IMR-90 (cell line): ENCODE results near the gene PTPRS. TPM values are rescaled to one million over a fixed set of nuclear protein-coding genes. Genes with fewer than 3 reads are reported as not detected.

ENCODE experiments used
- ATAC-seq: fragments of 200-7000 bp; cut with Tn5 transposase; 2 replicates; pipeline ENCODE4 v1.9.1; 2020; ENCODE audit warnings: low read depth, mild to moderate bottlenecking, moderate library complexity
- BruUV-seq: library from RNA; stranded (reverse); fragments of 400-500 nt; replicated peaks from 2 replicates; lab custom pipeline; 2021; lab: Mats Ljungman, UMichigan
- CTCF ChIA-PET: fragments of 300-600 bp; formaldehyde crosslinking; extraction: SDS; loops from one replicate; lab custom pipeline; 2021; ENCODE audit warnings: antibody characterized with exemption; lab: Yijun Ruan, JAX
- POLR2A ChIA-PET: fragments of 300-600 bp; sonication (Branson Sonifier 250); formaldehyde crosslinking; loops from one replicate; lab custom pipeline; 2022; ENCODE audit warnings: antibody characterized with exemption; ENCODE audit not compliant: unreplicated experiment; lab: Charles Lee
- DNase-seq: peaks from one replicate; pipeline ENCODE4 v3.0.0; 2013
- H2AFZ ChIP-seq: replicated peaks from 2 replicates; pipeline ENCODE3; 2013; ENCODE audit warnings: low read length, mild to moderate bottlenecking; ENCODE audit not compliant: poor library complexity
- H2AK5ac ChIP-seq: 2 replicates; pipeline ENCODE4 v1.6.1; 2013; ENCODE audit warnings: low read depth, low read length, inconsistent platforms
- H2AK9ac ChIP-seq: replicated peaks from 2 replicates; pipeline ENCODE3; 2013; ENCODE audit warnings: mild to moderate bottlenecking, low read depth, low read length, moderate library complexity; ENCODE audit not compliant: poor library complexity
- H2BK120ac ChIP-seq: 2 replicates; pipeline ENCODE4 v1.6.1; 2013; ENCODE audit warnings: low read depth, low read length, inconsistent platforms
- H2BK15ac ChIP-seq: 3 replicates; pipeline ENCODE4 v1.6.1; 2013; ENCODE audit warnings: low read depth, low read length, inconsistent platforms
- H2BK20ac ChIP-seq: 2 replicates; pipeline ENCODE4 v1.6.1; 2013; ENCODE audit warnings: low read depth, mild to moderate bottlenecking, inconsistent platforms, low read length, moderate library complexity
- H2BK5ac ChIP-seq: 2 replicates; pipeline ENCODE4 v1.6.1; 2013; ENCODE audit warnings: mild to moderate bottlenecking, low read depth, low read length, inconsistent platforms; ENCODE audit not compliant: poor library complexity, severe bottlenecking
- H3K14ac ChIP-seq: replicated peaks from 2 replicates; pipeline ENCODE4 v1.6.1; 2013; ENCODE audit warnings: low read depth, low read length, inconsistent platforms
- H3K18ac ChIP-seq: 2 replicates; pipeline ENCODE4 v1.6.1; 2013; ENCODE audit warnings: low read depth, low read length, control low read depth
- H3K23ac ChIP-seq: 2 replicates; pipeline ENCODE4 v1.6.1; 2013; ENCODE audit warnings: low read depth, low read length, inconsistent platforms
- H3K27ac ChIP-seq: 2 replicates; pipeline ENCODE4 v1.5.1; 2013; ENCODE audit warnings: mild to moderate bottlenecking, control low read depth, low read length; ENCODE audit not compliant: insufficient read depth
- H3K27me3 ChIP-seq: 2 replicates; pipeline ENCODE4 v1.6.1; 2013; ENCODE audit warnings: low read length; ENCODE audit not compliant: control insufficient read depth, insufficient read depth
- H3K36me3 ChIP-seq: 2 replicates; pipeline ENCODE4 v1.6.1; 2013; ENCODE audit warnings: low read length, mixed read lengths; ENCODE audit not compliant: control insufficient read depth, insufficient read depth
- H3K4ac ChIP-seq: 2 replicates; pipeline ENCODE4 v1.6.1; 2013; ENCODE audit warnings: low read depth, low read length, inconsistent platforms
- H3K4me1 ChIP-seq: 2 replicates; pipeline ENCODE4 v1.6.1; 2013; ENCODE audit warnings: low read length, mixed read lengths; ENCODE audit not compliant: control insufficient read depth, insufficient read depth
- H3K4me2 ChIP-seq: 2 replicates; pipeline ENCODE4 v1.6.1; 2013; ENCODE audit warnings: low read depth, mild to moderate bottlenecking, control low read depth, low read length, moderate library complexity
- H3K4me3 ChIP-seq: 2 replicates; pipeline ENCODE4 v1.5.1; 2013; ENCODE audit warnings: low read depth, mild to moderate bottlenecking, control low read depth, low read length, moderate library complexity; ENCODE audit not compliant: insufficient read depth
- H3K56ac ChIP-seq: 2 replicates; pipeline ENCODE4 v1.6.1; 2013; ENCODE audit warnings: low read length, inconsistent platforms; ENCODE audit not compliant: insufficient read depth; ENCODE audit errors: extremely low read depth
- H3K79me1 ChIP-seq, 2 experiments: 2 replicates each; pipeline ENCODE4 v1.6.1; 2013; ENCODE audit warnings: low read length in 2 of 2, inconsistent platforms in 1 of 2, low read depth in 1 of 2
- H3K9ac ChIP-seq: 2 replicates; pipeline ENCODE4 v1.6.1; 2013; ENCODE audit warnings: low read depth, low read length, control low read depth
- H3K9me1 ChIP-seq: 2 replicates; pipeline ENCODE4 v1.6.1; 2013; ENCODE audit warnings: low read length, inconsistent platforms; ENCODE audit not compliant: insufficient read depth
- H3K9me3 ChIP-seq: 2 replicates; pipeline ENCODE4 v1.6.1; 2013; ENCODE audit warnings: low read length; ENCODE audit not compliant: control insufficient read depth, insufficient read depth
- H4K20me1 ChIP-seq: 2 replicates; pipeline ENCODE4 v1.6.1; 2013; ENCODE audit warnings: low read length, inconsistent platforms; ENCODE audit not compliant: insufficient read depth
- H4K5ac ChIP-seq: 2 replicates; pipeline ENCODE4 v1.6.1; 2013; ENCODE audit warnings: mild to moderate bottlenecking, low read depth, low read length, control low read depth
- H4K8ac ChIP-seq, 2 experiments: 2 replicates each; pipeline ENCODE4 v1.6.1; 2013; ENCODE audit warnings: low read depth in 2 of 2, low read length in 2 of 2, control low read depth in 1 of 2, inconsistent platforms in 1 of 2
- H4K91ac ChIP-seq: 2 replicates; pipeline ENCODE4 v1.6.1; 2013; ENCODE audit warnings: low read depth, low read length, inconsistent platforms; ENCODE audit not compliant: insufficient read depth
- CEBPB ChIP-seq: IDR thresholded peaks from 2 replicates; pipeline ENCODE4 v1.6.1; 2012; ENCODE audit warnings: low read depth, low read length, improper control_type of control experiment
- CHD1 ChIP-seq: IDR thresholded peaks from 2 replicates; pipeline ENCODE4 v1.6.1; 2012; ENCODE audit warnings: low read depth, low read length, improper control_type of control experiment
- FOS ChIP-seq: fragments of 150-350 bp; IDR thresholded peaks from 2 replicates; pipeline ENCODE4 v1.6.1; 2016; ENCODE audit warnings: low read depth, low read length
- MAFK ChIP-seq: IDR thresholded peaks from 2 replicates; pipeline ENCODE4 v1.6.1; 2012; ENCODE audit warnings: low read depth, low read length, improper control_type of control experiment
- MAZ ChIP-seq: IDR thresholded peaks from 2 replicates; pipeline ENCODE4 v1.6.1; 2012; ENCODE audit warnings: low read depth, mild to moderate bottlenecking, low read length, improper control_type of control experiment, moderate library complexity, borderline replicate concordance
- MXI1 ChIP-seq: IDR thresholded peaks from 2 replicates; pipeline ENCODE4 v1.6.1; 2012; ENCODE audit warnings: low read depth, mild to moderate bottlenecking, low read length, moderate library complexity, borderline replicate concordance
- NFE2L2 ChIP-seq: fragments of 150-350 bp; IDR thresholded peaks from 2 replicates; pipeline ENCODE4 v1.6.1; 2016; ENCODE audit warnings: low read depth, mild to moderate bottlenecking, low read length
- POLR2A ChIP-seq: IDR thresholded peaks from 2 replicates; pipeline ENCODE4 v1.6.1; 2012; ENCODE audit warnings: mild to moderate bottlenecking, low read depth, low read length
- RAD21 ChIP-seq: IDR thresholded peaks from 2 replicates; pipeline ENCODE4 v1.6.1; 2012; ENCODE audit warnings: low read length, improper control_type of control experiment
- RCOR1 ChIP-seq: IDR thresholded peaks from 2 replicates; pipeline ENCODE4 v1.6.1; 2012; ENCODE audit warnings: mild to moderate bottlenecking, low read length, improper control_type of control experiment; ENCODE audit not compliant: insufficient replicate concordance
- RFX5 ChIP-seq: IDR thresholded peaks from 2 replicates; pipeline ENCODE4 v1.8.0; 2012; ENCODE audit warnings: low read depth, mild to moderate bottlenecking, low read length, moderate library complexity
- SMC3 ChIP-seq: fragments of 150-350 bp; IDR thresholded peaks from 2 replicates; pipeline ENCODE4 v1.6.1; 2016; ENCODE audit warnings: low read depth, mild to moderate bottlenecking, antibody characterized with exemption, low read length, moderate library complexity
- WGBS, 2 experiments: methylation state at CpG; one replicate each; pipeline versions ENCODE4 v1.1.5 to v1.1.7; 2013; ENCODE audit warnings: missing lambda C conversion rate in 2 of 2; ENCODE audit not compliant: insufficient read length in 1 of 2; ENCODE audit errors: extremely low coverage in 2 of 2; 5-methylcytosine and 5-hydroxymethylcytosine counted together
- dilution Hi-C: fragments of 300-500 bp; cut with HindIII; formaldehyde crosslinking; loops from one replicate; pipeline ENCODE4 v1.14.3; 2018; ENCODE audit warnings: low sequenced_read_pairs; ENCODE audit not compliant: unreplicated experiment
- in situ Hi-C: fragments of 300-500 bp; cut with MboI; formaldehyde crosslinking; loops from 3 replicates; pipeline ENCODE4 v1.14.3; 2019; ENCODE audit warnings: low sequenced_read_pairs, inconsistent platforms, mixed read lengths
- intact Hi-C: fragments of 100-400 bp; cut with micrococcal nuclease; formaldehyde crosslinking; loops from 2 replicates; pipeline ENCODE4 v1.10.0; 2022
- polyA plus RNA-seq, 3 experiments: library from polyadenylated mRNA; depleted of rRNA; stranded (reverse); fragments of >200 nt; gene quantifications; 2 replicates each; pipeline ENCODE4 v1.2.3, GENCODE V29; 2012; ENCODE audit warnings: low replicate concordance in 1 of 3
- total RNA-seq: library from RNA; depleted of rRNA; stranded (reverse); fragments of >200 nt; gene quantifications from 2 replicates; pipeline ENCODE4 v1.2.3, GENCODE V29; 2012
- TF ChIP-seq, protein P1 (sequence below): conservative IDR thresholded peaks from 2 replicates; pipeline ENCODE4 v1.5.1; 2012; ENCODE audit warnings: mild to moderate bottlenecking, low read depth, low read length, improper control_type of control experiment
- TF ChIP-seq, protein P2 (sequence below): fragments of 150-350 bp; IDR thresholded peaks from 2 replicates; pipeline ENCODE4 v1.6.1; 2017; ENCODE audit warnings: mild to moderate bottlenecking, antibody characterized with exemption, low read length, low read depth

The PTPRS gene
- total and polyA plus RNA-seq, 2 of the 4 experiments (the other 2 are of a cell fraction): 40.1 to 51.9 TPM

DNA sequence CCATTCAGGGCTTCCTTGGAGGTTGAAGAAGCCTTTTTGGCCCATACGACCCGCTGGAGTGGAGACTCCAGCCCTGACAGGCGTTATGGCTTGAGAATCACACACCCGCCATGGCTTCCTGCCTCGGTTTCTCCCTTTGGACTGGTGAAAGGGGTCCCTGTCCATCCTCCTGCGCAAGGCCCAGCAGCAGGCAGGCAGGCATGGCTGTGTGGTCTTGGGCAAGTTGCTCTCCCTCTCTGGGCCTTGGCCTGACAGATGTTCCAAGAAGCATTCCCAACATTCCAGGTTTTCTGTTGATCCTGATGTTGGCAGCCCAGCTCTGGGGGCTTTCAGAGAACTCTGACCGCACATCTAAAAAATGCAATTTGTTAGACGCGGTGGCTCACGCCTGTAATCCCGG, 8.1 kb downstream of the PTPRS start:
- Histone ChIP-seq H2BK120ac (no peak overlapping the region), H4K91ac (no peak overlapping the region), H2AK9ac (no peak overlapping the region), H3K27me3 (no peaks in the 10 kb centered on the region), H3K79me1 (peaks cover 2 to 3% of the 10 kb centered on the region in 2 experiments; a peak in 2 of 4 replicates), H3K14ac (no peak overlapping the region), H3K36me3 (peaks cover 3% of the 10 kb centered on the region), H3K4ac (no peak overlapping the region), H4K8ac (no peak overlapping the region), H3K27ac (no peak overlapping the region), H3K9ac (no peak overlapping the region), H3K9me1 (no peaks in the 10 kb centered on the region), H3K4me3 (no peak overlapping the region), H3K56ac (no peak overlapping the region), H3K23ac (no peak overlapping the region), H3K9me3 (no peaks in the 10 kb centered on the region), H4K20me1 (peaks cover 18% of the 10 kb centered on the region), H2BK5ac (no peak overlapping the region), H3K4me1 (no peaks in the 10 kb centered on the region), H2BK20ac (no peak overlapping the region), H2AK5ac (no peak overlapping the region), H4K5ac (no peak overlapping the region), H3K18ac (no peak overlapping the region), H3K4me2 (no peak overlapping the region), H2AFZ (no peak overlapping the region), H2BK15ac (no peak overlapping the region)
- intact Hi-C loops (no loop called here), dilution Hi-C loops (no loop called here), in situ Hi-C loops (no loop called here)
- no peak for TF ChIP-seq MXI1
- no peak for TF ChIP-seq POLR2A
- TF ChIP-seq NFE2L2: no peak
- no peak for TF ChIP-seq MAFK
- TF ChIP-seq, protein P1, sequence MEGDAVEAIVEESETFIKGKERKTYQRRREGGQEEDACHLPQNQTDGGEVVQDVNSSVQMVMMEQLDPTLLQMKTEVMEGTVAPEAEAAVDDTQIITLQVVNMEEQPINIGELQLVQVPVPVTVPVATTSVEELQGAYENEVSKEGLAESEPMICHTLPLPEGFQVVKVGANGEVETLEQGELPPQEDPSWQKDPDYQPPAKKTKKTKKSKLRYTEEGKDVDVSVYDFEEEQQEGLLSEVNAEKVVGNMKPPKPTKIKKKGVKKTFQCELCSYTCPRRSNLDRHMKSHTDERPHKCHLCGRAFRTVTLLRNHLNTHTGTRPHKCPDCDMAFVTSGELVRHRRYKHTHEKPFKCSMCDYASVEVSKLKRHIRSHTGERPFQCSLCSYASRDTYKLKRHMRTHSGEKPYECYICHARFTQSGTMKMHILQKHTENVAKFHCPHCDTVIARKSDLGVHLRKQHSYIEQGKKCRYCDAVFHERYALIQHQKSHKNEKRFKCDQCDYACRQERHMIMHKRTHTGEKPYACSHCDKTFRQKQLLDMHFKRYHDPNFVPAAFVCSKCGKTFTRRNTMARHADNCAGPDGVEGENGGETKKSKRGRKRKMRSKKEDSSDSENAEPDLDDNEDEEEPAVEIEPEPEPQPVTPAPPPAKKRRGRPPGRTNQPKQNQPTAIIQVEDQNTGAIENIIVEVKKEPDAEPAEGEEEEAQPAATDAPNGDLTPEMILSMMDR: no peak
- no peak for TF ChIP-seq SMC3
- no peak for TF ChIP-seq FOS
- no peak for TF ChIP-seq RFX5
- TF ChIP-seq CHD1: no peak
- TF ChIP-seq MAZ: no peak
- TF ChIP-seq CEBPB: no peak
- no peak for TF ChIP-seq RCOR1
- TF ChIP-seq, protein P2, sequence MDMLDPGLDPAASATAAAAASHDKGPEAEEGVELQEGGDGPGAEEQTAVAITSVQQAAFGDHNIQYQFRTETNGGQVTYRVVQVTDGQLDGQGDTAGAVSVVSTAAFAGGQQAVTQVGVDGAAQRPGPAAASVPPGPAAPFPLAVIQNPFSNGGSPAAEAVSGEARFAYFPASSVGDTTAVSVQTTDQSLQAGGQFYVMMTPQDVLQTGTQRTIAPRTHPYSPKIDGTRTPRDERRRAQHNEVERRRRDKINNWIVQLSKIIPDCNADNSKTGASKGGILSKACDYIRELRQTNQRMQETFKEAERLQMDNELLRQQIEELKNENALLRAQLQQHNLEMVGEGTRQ: no peak
- no peak for TF ChIP-seq RAD21
- POLR2A ChIA-PET: no interaction called here
- ATAC-seq: no peak
- 94% methylated on average over 3 of the region's 11 CpGs; no CpG with 5 or more reads in 1 of the 2 experiments for WGBS, 2 experiments
- CTCF ChIA-PET: no interaction called here
- no peak for DNase-seq
- BruUV-seq: no TSS peak
